Measurements from ENCODE around the gene SLC44A2. TPM values are rescaled to one million over a fixed set of nuclear protein-coding genes. Genes with fewer than 3 reads are reported as not detected.

SLC44A2 gene
- total RNA-seq, 4 donors from 2014 or later, result 36.6 to 371 (median 81.4) TPM

- in situ Hi-C loops (cut with MboI; ENCODE audit: low pct_ligation_motif_present in 1 of 4, low pct_unique_long_range_greater_than_20kb in 1 of 4, low sequenced_read_pairs in 3 of 4), result loop anchor here (5.0 to 10.0 kb wide), 2 partner anchors 56 to 59 kb away; partner anchors contain the start of gene AP1M2 (in 1 of the 4)
- WGBS, 2 donors (ENCODE audit: low coverage in 1 of 2), result 78 to 80% methylated on average over 2 to 4 of the region's 4 CpGs
- Histone ChIP-seq H3K27me3 (no peaks in the 10 kb centered on the region), H3K9me3 (no peaks in the 10 kb centered on the region), H3K27ac (no peak overlapping the region), H3K36me3 (peaks cover 0 to 34% (median 10%) of the 10 kb centered on the region in 4 donors), H3K4me3 (no peak overlapping the region), H3K4me1 (peaks cover 0 to 13% (median 4%) of the 10 kb centered on the region in 4 donors)
- TF ChIP-seq CTCF (IDR thresholded peaks at IDR 0.05), result no peak
- TF ChIP-seq POLR2AphosphoS5 (IDR thresholded peaks at IDR 0.05), result no peak
- TF ChIP-seq POLR2A (IDR thresholded peaks at IDR 0.05), result no peak
- no peak for TF ChIP-seq EP300 (IDR thresholded peaks at IDR 0.05; ENCODE audit: low read depth)
- DNase-seq, result no peak
- intact Hi-C loops (cut with DNase I; ENCODE audit: low total_unique reads), result loop anchor here (10.0 kb wide), 1 partner anchor 136 kb away; the partner anchor contains the start of gene KEAP1
Observed at GRCh38 chr19:10641248-10641647, 15.9 kb downstream of the SLC44A2 start.

GRCh38 chr19:10642473-10643171 lies 17.3 kb downstream of the SLC44A2 start:
- H3K36me3 ChIP-seq, result peaks cover 0 to 22% (median 7%) of the 10 kb centered on the region in 4 donors
- intact Hi-C loops (cut with DNase I; ENCODE audit: low total_unique reads), result loop anchor here (2.0 to 10.0 kb wide), 2 partner anchors 58 to 138 kb away; partner anchors contain the start of gene KEAP1
- WGBS, 2 donors (ENCODE audit: low coverage in 1 of 2), result 75 to 86% methylated on average over 18 to 25 of the region's 25 CpGs
- DNase-seq, result no peak
- H3K4me3 ChIP-seq, result no peak overlapping the region
- H3K4me1 ChIP-seq, result peaks cover 0 to 13% (median 4%) of the 10 kb centered on the region in 4 donors
- TF ChIP-seq CTCF (IDR thresholded peaks at IDR 0.05), result no peak
- TF ChIP-seq POLR2A (IDR thresholded peaks at IDR 0.05), result no peak
- TF ChIP-seq POLR2AphosphoS5 (IDR thresholded peaks at IDR 0.05), result no peak
- TF ChIP-seq EP300 (IDR thresholded peaks at IDR 0.05; ENCODE audit: low read depth), result no peak
- H3K27ac ChIP-seq, result no peak overlapping the region
- no peaks in the 10 kb centered on the region for H3K27me3 ChIP-seq
- in situ Hi-C loops (cut with MboI; ENCODE audit: low pct_ligation_motif_present in 1 of 4, low pct_unique_long_range_greater_than_20kb in 1 of 4, low sequenced_read_pairs in 3 of 4), result loop anchor here (5.0 to 10.0 kb wide), 2 partner anchors 58 to 60 kb away; partner anchors contain the start of gene AP1M2 (in 1 of the 4)
- no peaks in the 10 kb centered on the region for H3K9me3 ChIP-seq

- Histone ChIP-seq H3K27ac (peak overlapping the region in 3 of 4 donors; percentile 19 to 51 (median 29)), H3K9me3 (no peaks in the 10 kb centered on the region), H3K27me3 (no peaks in the 10 kb centered on the region), H3K4me1 (peaks cover 0 to 13% (median 4%) of the 10 kb centered on the region in 4 donors), H3K4me3 (no peak overlapping the region), H3K36me3 (peaks cover 0 to 17% (median 4%) of the 10 kb centered on the region in 4 donors)
- WGBS, 2 donors (ENCODE audit: low coverage in 1 of 2), result 67 to 80% methylated on average over 1 to 19 of the region's 21 CpGs
- intact Hi-C loops (cut with DNase I; ENCODE audit: low total_unique reads), result loop anchor here (2.0 to 10.0 kb wide), 2 partner anchors 59 to 139 kb away; partner anchors contain the start of gene KEAP1
- in situ Hi-C loops (cut with MboI; ENCODE audit: low pct_ligation_motif_present in 1 of 4, low pct_unique_long_range_greater_than_20kb in 1 of 4, low sequenced_read_pairs in 3 of 4), result loop anchor here (5.0 to 10.0 kb wide), 2 partner anchors 59 to 61 kb away; partner anchors contain the start of gene AP1M2 (in 1 of the 4)
- TF ChIP-seq POLR2AphosphoS5 (IDR thresholded peaks at IDR 0.05) (no peak), EP300 (IDR thresholded peaks at IDR 0.05; ENCODE audit: low read depth) (no peak), CTCF (IDR thresholded peaks at IDR 0.05) (no peak), POLR2A (IDR thresholded peaks at IDR 0.05) (no peak)
- DNase-seq, result no peak
Observed at GRCh38 chr19:10643172-10643967, 18.0 kb downstream of the SLC44A2 start.

GRCh38 chr19:10643968-10644259 lies 18.6 kb downstream of the SLC44A2 start:
- 81% methylated on average over 3 of the region's 3 CpGs; no CpG with 5 or more reads in 1 of the 2 donors for WGBS, 2 donors (ENCODE audit: low coverage in 1 of 2)
- in situ Hi-C loops (cut with MboI; ENCODE audit: low pct_ligation_motif_present in 1 of 4, low pct_unique_long_range_greater_than_20kb in 1 of 4, low sequenced_read_pairs in 3 of 4) (loop anchor here (5.0 to 10.0 kb wide), 2 partner anchors 59 to 62 kb away; partner anchors contain the start of gene AP1M2 (in 1 of the 4)), intact Hi-C loops (cut with DNase I; ENCODE audit: low total_unique reads) (loop anchor here (2.0 to 10.0 kb wide), 2 partner anchors 59 to 139 kb away; partner anchors contain the start of gene KEAP1)
- no peak for DNase-seq
- Histone ChIP-seq H3K27ac (peak overlapping the region in 3 of 4 donors; percentile 19 to 51 (median 29)), H3K9me3 (no peaks in the 10 kb centered on the region), H3K36me3 (peaks cover 0 to 17% (median under 1%) of the 10 kb centered on the region in 4 donors), H3K4me1 (peaks cover 0 to 13% (median 4%) of the 10 kb centered on the region in 4 donors), H3K4me3 (no peak overlapping the region), H3K27me3 (no peaks in the 10 kb centered on the region)
- no peak for TF ChIP-seq EP300 (IDR thresholded peaks at IDR 0.05; ENCODE audit: low read depth)
- TF ChIP-seq POLR2AphosphoS5 (IDR thresholded peaks at IDR 0.05), result no peak
- no peak for TF ChIP-seq POLR2A (IDR thresholded peaks at IDR 0.05)
- TF ChIP-seq CTCF (IDR thresholded peaks at IDR 0.05), result no peak
